Mucosa of descending colon (tissue), 3 donors: Measurements from ENCODE around the gene BIN2. TPM values are rescaled to one million over a fixed set of nuclear protein-coding genes. Genes with fewer than 3 reads are reported as not detected.

Source experiments
- ATAC-seq: fragments of 200-7000 bp; cut with Tn5 transposase; one replicate; pipeline ENCODE4 v1.9.1; 2020; ENCODE audit warnings: mild to moderate bottlenecking, moderate library complexity
- DNase-seq, 3 donors: peaks; one replicate each; pipeline ENCODE4 v3.0.0-alpha.2; 2020
- H3K36me3 ChIP-seq: fragments of 200-600 bp; one replicate; pipeline ENCODE4 v1.8.0; 2021; ENCODE audit warnings: low read depth, mild to moderate bottlenecking
- H3K4me1 ChIP-seq: fragments of 200-600 bp; one replicate; pipeline ENCODE4 v1.8.0; 2021; ENCODE audit warnings: low read depth, mild to moderate bottlenecking
- H3K4me3 ChIP-seq: fragments of 200-600 bp; one replicate; pipeline ENCODE4 v1.8.0; 2021; ENCODE audit warnings: mild to moderate bottlenecking
- H3K9me3 ChIP-seq: fragments of 200-600 bp; one replicate; pipeline ENCODE4 v1.8.0; 2021; ENCODE audit warnings: mild to moderate bottlenecking
- CTCF ChIP-seq: fragments of 200-600 bp; IDR thresholded peaks from one replicate; pipeline ENCODE4 v1.8.0; 2022; ENCODE audit warnings: antibody characterized with exemption, mild to moderate bottlenecking
- intact Hi-C, 2 donors: fragments of 100-400 bp; cut with DNase I in 1 of 2; cut with micrococcal nuclease in 1 of 2; formaldehyde crosslinking; loops; one replicate each; pipeline versions ENCODE4 v1.11.0 to v1.11.1; 2022; cut with DNase I, micrococcal nuclease
- total RNA-seq, 3 donors: library from RNA; stranded (reverse); fragmentation: NEBNext Ultra II Directional in 2 of 3; extraction: Animal tissue kit (Norgen Biotek cat#: 25700) in 2 of 3; gene quantifications; one replicate each; pipeline versions ENCODE4 v1.2.1 to v1.2.4, GENCODE V29; 2021 to 2023
- donor health status: DM: no; HTN: no; CAD: no; lungs with moderate emphysema.
- donor health status: DM: no; HTN: no; CAD: no.
- donor health status: DM: no; HTN: yes; CAD: no.

Gene BIN2
- total RNA-seq, 3 donors from 2014 or later: 5.6 to 9.8 (median 7.3) TPM

DNA sequence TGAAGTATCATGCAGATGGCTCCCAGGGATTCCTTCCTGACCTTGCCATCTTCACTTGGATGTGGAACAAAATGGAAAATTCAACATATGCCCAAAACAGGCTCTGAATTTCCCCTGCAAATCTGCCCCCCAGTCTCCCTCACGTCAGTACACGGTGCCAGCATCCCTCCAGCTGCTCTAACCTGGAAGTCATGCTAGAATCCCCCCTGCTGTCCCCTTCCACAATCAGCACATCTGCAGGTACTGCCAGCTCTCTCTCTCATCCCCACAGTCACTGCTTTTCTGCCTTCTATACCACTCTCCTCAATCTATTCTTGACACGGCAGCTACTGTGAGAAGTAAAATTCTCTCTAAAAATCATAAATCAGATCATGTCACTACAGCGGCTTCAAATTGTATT lies 45.6 kb upstream of the BIN2 start:
- no peaks in the 10 kb centered on the region for H3K36me3 ChIP-seq
- H3K4me3 ChIP-seq: no peak overlapping the region
- TF ChIP-seq CTCF: no peak
- intact Hi-C loops: no loop called here
- ATAC-seq (no peak), DNase-seq (no peak)
- H3K9me3 ChIP-seq: no peaks in the 10 kb centered on the region
- H3K4me1 ChIP-seq: peaks cover 7% of the 10 kb centered on the region

GRCh38 chr12:51368640-51369517 lies 44.9 kb upstream of the BIN2 start:
- TF ChIP-seq CTCF: no peak
- H3K4me3 ChIP-seq: no peak overlapping the region
- H3K36me3 ChIP-seq: no peaks in the 10 kb centered on the region
- peak; percentile 71 to 93 (median 78) for DNase-seq
- intact Hi-C loops: no loop called here
- peak; percentile 96 for ATAC-seq
- H3K4me1 ChIP-seq: peaks cover 7% of the 10 kb centered on the region
- no peaks in the 10 kb centered on the region for H3K9me3 ChIP-seq

DNA sequence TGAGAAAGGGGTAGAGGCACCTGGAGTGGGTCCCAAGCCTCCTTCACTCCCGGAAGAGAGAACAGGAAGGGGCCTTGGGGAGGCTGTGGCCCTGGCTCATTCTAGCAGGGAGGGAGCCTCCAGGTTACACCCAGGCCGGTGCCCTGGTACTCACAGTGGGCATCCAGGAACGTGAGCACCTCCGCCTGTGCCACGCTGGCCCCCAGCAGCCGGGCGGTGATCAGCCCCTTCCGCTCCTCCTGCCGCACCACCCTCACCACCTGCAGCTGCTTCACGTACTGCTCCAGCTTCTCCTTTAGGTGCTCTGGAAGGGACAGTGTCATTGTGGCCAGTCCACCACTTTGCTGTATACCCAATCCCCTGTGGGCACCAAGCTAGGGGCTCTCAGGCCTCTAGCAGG lies 41.3 kb upstream of the BIN2 start:
- intact Hi-C loops: no loop called here
- ATAC-seq (no peak), DNase-seq (no peak)
- Histone ChIP-seq H3K9me3 (no peaks in the 10 kb centered on the region), H3K4me3 (no peak overlapping the region), H3K4me1 (peaks cover 7% of the 10 kb centered on the region), H3K36me3 (no peaks in the 10 kb centered on the region)
- TF ChIP-seq CTCF: no peak

DNA sequence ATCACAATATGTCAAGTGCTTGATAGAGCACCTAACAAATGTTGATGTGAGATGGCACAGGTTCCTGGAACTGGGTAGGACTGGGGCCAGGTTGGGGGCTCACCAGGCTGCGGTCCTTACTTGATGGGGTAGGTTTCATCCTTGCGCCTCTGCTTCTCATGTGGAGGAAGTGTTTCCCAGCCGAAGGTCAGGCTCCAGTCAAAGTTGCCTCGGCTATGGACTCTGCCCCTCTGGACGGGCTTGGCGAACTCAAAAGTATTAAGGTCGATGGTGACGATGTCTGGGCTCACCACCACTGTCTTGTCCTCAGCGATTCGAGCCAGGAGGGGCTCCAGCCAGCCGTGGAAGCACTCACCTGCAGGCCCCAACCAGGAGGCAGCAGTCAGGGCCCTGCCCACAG lies 40.0 kb upstream of the BIN2 start:
- no peak for TF ChIP-seq CTCF
- no peak for DNase-seq
- no peaks in the 10 kb centered on the region for H3K9me3 ChIP-seq
- ATAC-seq: no peak
- H3K36me3 ChIP-seq: no peaks in the 10 kb centered on the region
- H3K4me1 ChIP-seq: peaks cover 4% of the 10 kb centered on the region
- intact Hi-C loops: no loop called here
- H3K4me3 ChIP-seq: no peak overlapping the region

GRCh38 chr12:51362747-51363342 lies 38.9 kb upstream of the BIN2 start:
- no peaks in the 10 kb centered on the region for H3K9me3 ChIP-seq
- intact Hi-C loops: no loop called here
- H3K4me1 ChIP-seq: no peaks in the 10 kb centered on the region
- no peak for ATAC-seq
- no peak overlapping the region for H3K4me3 ChIP-seq
- no peaks in the 10 kb centered on the region for H3K36me3 ChIP-seq
- no peak for TF ChIP-seq CTCF
- DNase-seq: no peak
